Measurements from ENCODE around the gene ATXN7.

The ATXN7 gene

DNA sequence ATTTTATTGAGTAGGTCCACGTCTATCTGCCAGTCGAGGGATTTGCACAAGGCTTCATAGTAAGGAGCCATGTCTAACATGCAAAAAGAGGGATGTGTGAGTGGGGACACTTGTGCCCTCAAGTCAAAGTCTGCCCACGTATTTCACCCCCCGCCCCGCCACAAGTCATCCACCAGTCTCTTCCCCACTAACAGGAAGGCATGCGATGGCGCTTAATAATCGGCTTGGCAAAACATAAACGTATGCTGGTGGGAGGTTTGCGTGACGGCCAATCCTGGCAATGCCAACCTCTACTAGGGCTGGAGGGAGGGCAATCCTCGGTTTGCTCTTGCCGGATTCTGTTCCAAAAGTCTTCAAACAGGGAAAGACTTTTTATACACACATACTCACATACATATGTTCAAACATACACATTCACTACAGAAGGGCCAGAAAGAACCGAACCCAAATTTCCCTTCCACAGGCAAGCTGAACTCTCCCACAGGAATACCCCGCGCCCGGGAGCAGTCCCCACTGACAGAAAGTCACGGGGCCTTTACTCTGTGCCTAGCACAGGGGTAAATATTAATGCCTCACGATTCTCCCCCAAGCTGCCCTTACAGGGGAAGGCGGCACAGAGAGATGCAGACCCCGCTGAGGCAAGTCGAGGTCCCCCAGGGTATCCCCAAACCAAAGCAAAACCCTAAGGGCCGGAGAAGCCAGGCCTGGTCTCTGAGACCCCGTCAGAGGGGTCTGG, 159.0 kb downstream of the ATXN7 start:
- DNase-seq (ENCODE audit: low spot score): peak; percentile 23

DNA sequence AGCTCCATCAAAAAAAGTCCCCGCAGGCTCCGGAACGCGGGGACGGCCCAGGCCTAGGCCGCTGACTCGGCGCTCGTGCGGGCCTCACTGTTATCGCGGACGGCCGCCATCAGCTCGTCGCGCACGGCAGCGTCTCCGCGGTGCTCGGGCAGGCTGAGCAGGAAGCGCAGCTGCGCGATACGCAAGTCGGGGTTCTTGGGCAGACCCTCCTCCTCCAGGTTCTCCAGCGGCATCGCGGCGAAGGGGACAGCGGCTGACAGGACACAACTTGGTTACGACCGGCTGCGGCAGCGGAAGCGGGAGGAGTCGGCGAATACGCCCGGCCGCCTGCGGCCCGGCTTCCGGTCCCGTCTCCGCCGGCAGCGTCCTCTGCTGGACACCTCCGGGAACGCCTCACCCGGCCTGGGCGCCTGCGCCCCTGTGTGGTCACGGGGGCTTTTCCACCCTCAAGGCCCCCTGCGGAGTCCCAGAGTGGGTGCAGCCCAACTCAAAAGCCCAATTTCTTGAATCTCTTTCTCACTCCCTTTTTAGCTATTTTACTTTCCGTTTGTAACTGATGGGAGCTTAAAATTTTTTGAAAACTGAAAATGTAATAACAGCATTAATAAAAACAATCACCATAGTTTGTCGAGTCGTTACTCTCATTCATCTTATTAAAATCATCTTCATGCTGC, 159.7 kb downstream of the ATXN7 start, which contains the start of gene PSMD6:
TSS of gene PSMD6 (minus strand) at position 308 of the 674 bp plus-strand sequence. CDS start at position 233, 75 bp downstream.
- DNase-seq (ENCODE audit: low spot score): peak; percentile 96

DNA sequence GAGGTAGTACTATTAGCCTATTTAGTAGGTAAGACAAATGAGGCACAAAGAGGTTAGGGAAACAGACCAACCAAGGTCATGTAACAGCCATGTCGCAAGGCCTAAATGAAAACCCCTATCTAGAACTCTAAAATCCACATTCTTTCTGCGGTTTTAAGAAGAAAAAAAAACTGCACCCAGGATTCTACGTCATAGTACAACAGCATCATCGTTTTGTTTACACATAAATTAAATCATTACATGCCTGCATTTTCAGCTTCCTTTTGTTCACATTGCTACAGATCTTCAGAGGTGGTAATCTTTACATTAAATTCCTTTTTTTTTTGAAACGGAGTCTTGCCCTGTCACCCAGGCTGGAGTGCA, 160.2 kb downstream of the ATXN7 start:
- no peak for DNase-seq (ENCODE audit: low spot score)

DNA sequence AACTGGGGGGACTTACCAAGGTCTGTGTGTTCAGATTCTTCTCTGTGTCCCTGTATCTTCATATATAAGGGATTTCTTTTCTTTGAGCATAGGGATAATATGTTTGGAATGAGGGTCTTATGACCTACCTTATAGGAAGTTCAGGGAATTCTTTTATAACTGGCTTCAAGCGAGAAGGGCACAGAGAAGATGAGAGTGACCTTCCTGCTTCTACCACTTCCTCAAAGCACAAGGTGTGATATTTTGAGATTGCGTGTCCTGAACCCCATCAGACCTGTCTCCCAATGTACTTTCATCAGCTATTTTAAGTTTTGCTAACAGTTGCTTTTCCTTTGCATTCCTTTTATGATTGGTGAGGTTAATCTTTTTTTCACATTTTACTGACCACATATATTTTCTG, 162.7 kb downstream of the ATXN7 start:
- DNase-seq (ENCODE audit: low spot score): no peak

DNA sequence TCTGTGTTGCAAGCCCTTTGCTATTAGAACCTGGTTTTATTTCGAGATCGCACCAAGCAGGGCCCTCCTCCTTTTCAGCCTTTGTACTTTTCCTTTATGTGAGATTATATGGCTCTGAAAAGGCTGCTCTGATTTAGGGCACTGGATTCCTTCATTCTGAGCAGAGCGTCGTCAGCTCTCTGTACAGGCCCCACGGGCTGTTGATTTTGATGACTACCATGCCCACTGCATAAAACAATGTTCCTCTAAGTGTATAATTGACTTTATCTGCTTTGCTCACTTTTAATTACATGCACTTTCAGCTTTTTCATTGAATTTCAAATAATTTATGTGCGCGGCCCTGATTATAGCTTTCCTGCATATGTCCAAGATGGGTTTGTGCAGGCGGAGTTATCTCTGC, 164.0 kb downstream of the ATXN7 start:
- DNase-seq (ENCODE audit: low spot score): no peak

DNA sequence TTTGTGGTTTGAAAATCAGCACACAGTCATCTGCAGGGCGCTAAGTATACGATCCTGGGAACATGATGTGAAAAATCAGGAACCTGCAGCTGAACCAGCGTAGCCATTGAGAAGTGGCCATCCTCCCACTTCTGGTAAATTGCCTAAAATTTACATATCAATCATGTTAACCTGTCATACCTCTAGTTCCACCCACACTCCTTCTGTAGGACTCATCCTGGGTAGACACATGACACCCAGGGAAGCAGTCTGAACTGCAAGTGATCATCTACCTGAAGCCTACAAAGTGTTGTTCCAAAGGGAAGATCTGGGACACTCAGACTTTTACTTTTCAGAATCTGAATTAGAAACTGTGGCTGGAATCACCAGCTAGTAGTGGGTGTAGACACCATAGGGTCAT, 165.1 kb downstream of the ATXN7 start:
- no peak for DNase-seq (ENCODE audit: low spot score)

DNA sequence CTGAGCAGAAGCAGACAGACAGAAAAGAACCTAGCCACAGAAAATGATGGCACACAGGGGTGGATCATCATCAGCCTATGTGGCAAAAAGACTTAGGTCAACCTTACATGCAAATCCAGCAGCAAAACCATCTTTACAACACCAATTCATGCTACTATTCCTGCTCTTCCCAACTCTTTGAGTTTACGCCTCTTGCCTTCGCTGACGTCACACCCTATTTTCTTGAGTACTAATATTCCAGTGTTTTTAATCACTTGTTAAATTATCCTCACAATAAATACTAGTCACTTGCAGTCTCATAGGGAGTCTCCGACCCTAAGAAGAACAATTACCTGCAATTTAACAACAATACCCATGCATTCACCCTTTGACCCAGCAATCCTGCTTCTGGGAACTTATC, 165.6 kb downstream of the ATXN7 start:
- DNase-seq (ENCODE audit: low spot score): no peak

DNA sequence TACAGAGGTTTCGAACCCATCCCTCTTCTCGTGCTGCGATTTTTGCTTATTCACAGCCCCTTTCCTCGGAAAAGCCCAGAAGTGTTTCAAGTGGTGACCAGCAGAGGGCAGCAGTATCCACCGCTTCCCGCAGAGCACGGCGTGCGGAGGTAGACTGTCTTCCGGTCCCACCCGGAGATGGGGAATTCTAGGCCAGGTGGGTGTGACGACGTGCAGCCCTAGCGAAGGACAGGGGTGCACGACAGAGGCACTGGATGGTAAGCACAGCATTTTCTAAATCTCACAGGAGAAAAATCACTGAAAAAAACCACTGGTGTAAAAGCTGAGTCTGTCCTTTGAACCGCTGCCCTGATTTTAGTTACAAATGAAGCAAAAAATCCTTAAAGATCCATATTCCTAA, 167.1 kb downstream of the ATXN7 start:
- peak; percentile 80 for DNase-seq (ENCODE audit: low spot score)

DNA sequence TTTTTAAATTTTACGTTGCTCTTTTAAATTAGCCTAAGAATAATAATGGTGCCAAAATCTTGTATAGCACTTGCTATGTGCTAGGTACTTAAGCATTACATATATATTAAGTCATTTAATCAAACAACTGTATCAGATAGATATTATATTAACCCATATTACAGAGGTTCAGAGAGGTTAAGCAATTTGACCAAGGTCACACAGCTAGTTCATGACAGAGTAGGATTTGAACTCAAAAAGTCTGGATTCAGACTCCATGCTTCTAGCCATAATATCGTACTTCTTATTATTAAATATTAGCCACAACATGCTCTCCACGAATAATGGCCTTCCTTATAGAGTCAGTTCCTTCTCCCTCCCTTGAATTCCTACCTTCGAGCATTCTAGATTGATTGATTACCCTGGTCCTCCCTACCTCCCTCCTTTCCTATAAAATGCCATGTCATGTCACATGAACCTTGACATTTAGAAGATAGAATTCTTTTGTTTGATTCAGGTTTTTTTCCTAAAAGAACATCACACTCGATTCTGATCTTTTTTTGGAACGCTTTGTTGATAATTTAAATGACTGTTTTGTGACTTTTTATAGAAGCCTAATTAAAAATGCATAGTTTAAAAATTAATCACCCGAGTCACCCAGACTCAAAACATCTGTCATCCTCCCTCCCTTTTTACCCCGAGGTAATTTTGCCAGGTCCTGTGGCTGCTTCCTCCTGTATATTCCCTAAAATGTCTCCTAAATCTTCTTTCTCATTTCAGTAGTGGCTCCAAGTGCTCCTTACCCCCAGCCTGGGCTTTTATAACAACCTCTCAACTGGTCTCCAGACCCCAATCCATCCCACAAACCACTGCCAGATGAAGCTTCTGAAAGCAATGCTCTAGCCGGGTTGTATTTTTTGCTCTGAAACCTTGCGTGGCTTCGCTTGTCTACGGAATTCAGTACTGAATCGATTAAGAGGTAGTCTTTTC, 168.2 kb downstream of the ATXN7 start:
- peak; percentile 38 for DNase-seq (ENCODE audit: low spot score)

DNA sequence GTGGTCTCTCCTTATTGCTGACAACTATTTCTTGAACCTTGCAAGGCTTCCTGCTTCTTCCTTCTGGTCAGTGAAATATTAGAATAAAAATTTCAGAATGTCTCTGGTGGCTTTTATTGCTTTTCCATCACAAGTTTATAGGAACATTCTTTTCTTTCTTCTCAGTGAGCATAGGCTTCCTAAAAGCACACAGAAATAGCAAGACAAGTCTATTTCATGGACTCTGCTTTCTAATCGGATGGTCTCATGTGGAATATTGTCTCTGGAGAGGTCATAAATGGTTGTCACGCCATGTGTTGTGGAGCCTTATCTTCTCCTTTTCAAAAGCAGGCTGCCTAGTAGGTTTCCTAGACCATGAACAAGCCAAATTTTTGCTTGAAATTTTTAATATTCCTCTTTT, 169.4 kb downstream of the ATXN7 start:
- no peak for DNase-seq (ENCODE audit: low spot score)

DNA sequence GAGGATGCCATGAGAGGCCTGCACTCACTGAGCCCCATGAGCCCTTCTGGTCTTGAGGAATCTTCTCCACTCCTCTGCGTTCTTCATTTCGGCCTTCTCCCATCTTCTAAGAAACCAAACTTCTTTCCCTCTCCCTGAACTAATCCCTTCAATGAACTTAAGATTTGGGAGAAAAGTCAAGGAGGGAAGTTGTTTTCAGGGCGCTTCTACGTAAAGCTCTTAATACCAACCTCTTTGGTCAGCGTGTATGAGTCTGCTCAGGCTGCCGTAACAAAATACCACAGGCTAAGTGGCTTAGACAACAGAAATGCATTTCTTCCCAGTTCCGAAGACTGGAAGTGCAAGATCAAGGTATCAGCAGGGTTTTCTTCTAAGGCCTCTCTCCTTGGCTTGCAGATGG, 173.4 kb downstream of the ATXN7 start:
- DNase-seq (ENCODE audit: low spot score): no peak

DNA sequence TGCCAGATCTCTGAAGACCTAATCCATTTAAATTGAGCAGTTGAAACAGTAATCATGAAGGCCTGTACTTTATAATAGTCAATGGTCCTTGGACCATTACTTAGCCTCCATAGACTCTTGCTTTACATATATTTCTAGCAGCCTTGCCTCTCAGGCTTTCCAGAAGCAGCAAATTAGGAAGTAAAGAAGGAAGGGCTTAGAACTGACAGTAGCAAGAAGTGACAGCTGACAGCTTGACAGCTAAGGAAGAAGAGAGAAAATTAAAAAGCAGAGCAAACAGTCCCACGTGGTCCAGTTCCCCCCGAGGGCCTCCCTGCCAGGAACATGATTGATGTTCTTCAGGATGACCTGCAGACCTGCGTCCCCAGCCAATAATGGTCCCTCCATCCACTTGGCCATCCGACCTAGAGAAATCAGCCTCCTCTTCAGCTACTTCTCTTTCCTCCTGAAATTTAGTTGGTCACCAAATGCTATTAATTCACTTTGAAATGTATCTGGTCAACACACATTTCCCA, 174.6 kb downstream of the ATXN7 start:
- no peak for DNase-seq (ENCODE audit: low spot score)

DNA sequence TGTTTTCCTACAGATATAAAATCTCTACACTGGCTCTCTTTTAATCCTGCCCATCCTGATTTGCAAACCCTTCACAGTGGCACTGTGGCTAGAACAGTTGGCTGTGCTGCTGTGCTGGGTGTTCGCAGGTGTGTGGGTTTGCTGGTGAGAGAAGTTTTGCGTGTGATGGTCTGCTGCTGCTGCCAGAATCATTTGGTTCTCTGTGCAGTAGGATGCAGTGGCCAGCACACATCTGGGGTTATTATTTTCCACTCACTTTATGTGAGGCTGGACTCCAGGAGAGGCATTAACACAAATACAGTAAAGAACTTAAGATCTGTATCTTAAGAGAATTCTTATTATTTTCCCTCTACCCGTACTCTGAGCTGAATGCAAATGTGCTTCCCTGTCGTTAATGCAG, 175.7 kb downstream of the ATXN7 start:
- no peak for DNase-seq (ENCODE audit: low spot score)

DNA sequence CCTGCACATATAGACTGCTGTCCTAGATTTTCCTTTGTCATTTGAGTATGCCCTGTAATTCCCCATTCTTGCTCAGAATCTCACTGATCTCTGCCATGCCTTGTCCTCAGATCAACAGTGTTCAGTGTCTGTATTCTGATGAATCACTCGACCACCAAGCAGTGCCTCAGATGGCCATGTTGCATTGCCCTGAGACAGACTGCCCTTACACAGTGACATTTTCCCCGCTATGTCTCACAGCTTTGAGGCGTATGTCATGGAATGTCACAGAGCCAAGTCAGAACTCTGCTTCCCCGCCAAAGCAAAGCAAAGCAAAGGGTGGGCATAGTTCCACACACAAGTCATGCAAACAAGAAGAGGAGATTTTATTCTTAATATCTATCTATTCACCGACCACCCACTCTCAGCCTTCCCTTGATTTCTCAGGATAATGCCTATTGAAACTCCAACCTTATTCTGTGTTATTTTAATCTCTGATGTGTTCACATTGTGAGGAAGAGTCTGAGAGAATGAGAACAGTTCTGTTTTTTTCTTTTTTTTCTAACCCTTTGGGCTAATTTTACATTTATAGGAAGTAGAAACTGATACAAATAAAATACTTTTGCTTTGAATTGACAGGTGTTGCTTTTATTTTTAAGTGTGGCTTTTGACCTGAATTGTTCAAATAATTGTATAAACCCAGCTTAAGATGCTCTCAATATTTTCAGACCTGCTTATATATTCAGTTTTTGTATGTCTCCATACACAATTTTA, 176.5 kb downstream of the ATXN7 start:
- DNase-seq (ENCODE audit: low spot score): no peak

DNA sequence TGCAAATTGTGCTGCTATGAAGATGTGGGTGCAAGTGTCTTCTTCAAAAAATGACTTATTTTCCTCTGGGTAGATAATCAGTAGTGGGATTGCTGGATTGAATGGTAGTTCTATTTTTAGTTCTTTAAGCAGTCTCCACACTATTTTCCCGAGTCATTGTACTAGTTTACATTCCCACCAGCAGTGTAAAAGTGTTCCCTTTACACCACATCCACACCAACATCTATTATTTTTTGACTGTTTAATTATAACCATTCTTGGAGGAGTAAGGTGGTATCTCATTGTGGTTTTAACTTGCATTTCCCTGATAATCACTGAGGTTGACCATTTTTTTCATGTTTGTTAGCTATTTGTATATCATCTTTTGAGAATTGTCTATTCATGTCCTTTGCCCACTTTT, 179.3 kb downstream of the ATXN7 start:
- DNase-seq (ENCODE audit: low spot score): no peak

DNA sequence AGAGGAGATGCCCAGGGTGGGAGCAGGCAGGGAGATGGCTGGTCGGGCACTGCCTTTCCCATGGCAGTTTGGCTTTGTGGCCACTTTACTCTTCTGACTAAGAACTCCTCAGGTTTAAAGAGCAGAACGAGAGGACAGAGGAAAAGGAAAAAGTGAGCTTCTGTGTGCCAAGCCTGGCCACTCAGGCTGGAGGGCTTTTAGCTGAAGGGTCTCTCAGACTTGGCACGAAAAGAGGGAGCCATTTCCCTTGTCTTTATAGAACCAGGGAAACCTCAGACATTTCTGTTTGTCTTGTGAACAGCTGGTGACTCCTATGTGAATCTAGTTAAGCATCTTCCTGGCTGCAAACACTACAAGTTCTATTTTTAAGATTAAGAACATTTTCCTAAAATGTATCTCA, 182.9 kb downstream of the ATXN7 start:
- DNase-seq (ENCODE audit: low spot score): no peak

DNA sequence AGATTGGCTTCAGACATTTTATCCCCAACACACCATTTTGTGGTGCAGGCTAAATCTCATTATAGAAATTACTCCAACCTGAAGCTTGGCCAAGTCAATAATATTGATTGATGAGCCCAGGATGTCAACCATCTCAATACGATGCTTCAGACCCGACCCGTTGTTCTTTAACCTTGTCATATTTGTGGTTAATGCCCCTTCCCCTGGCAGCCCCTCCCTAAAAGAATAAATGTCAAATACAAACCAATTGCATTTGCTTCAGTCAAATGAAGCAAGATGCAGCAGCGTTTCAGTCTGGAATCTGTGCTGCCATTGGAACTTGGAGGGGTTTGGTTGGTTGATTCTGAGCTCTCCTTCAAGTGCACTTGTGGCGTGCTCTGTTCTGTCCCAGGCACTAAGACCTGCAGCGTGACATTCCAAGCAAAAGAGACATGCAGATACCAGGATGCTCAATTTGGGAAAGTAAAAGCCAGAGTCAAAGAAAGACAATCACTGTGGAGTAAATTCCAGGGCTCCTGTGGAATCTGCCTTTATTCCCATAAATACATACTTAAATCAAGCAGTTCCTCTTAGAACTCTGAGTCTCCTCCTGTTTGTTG, 183.4 kb downstream of the ATXN7 start:
- DNase-seq (ENCODE audit: low spot score): no peak

DNA sequence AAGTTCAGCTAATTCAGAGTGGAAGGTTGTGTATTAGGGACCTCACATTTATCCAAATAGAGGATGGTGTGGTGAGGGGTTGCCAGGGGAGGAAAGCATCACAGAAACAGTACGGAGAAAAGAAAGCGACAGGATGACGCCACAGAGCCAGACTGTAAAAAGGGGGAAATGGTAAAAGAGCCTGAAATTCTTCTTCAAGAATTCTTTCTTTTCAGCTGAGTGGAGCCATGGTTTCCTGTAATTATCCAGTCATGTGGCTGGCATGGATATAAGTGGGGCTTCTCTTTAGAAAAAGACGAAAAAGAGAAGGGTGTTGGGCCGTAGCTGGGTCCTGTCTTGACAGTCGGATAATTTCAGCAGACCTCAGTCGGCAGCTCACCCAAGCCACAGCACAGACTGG, 184.1 kb downstream of the ATXN7 start:
- no peak for DNase-seq (ENCODE audit: low spot score)

DNA sequence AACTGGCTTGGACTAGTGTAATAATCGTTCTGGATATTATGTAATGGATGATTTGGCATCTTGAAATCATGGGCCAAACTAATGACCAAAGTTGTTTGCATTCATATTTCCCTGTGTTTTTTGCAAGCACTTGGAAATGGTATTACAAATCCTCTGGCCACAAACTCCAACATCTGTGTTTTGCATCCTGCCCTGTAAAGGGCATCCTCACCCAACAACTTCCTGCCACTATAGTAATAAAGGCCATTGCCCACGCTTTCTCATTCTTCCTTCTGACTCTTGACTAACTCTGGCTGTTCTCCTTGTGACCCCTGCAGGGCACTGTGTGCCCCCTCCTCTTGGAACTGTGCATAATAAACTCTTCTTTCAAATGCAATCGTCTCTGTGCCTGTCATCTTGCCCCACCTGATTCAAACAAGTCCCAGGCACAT, 185.0 kb downstream of the ATXN7 start:
- peak; percentile 60 for DNase-seq (ENCODE audit: low spot score)

DNA sequence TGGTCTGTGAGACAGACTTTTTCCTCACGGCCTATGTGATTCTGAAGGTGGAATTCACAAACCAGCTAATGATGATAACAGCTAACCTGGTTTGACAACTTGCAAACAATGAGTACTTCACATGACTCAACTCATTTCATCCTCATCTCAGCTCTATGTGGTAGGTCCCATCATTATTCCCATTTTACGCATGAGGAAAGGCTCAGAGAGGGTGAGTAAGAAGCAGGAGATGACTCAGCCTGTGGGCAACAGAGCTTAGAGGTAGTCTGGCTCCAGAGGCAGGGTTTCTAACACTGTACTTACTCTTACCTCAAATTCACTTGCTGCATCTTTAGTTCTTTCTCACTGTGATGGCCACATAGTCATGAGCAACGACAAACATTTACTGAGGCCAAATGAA, 185.5 kb downstream of the ATXN7 start:
- no peak for DNase-seq (ENCODE audit: low spot score)

DNA sequence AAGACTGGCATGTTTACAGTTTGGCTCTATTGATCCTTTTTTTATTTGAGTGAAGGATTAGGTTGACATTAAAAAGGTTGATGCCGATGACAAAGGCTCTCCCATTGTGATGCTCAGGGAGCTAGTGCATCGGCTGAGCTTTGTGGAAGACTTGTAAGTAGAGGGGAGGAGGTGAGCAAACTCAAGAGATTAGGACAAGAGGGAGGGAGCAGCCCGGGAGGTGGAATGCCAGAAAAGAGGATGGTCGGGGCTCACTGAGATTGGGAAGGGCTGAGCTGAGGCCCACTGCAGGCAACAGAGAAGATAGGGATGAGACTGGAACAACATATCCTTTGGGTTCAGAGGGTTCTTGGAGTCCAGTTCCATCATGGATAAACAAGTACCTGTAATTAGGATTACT, 186.2 kb downstream of the ATXN7 start:
- no peak for DNase-seq (ENCODE audit: low spot score)

All from GM03348 (cell line).